ENCODE measurements around the gene DEPDC4.
"Not testable (repeated sequence)": the region's sequence is repeated elsewhere in the genome, so short reads cannot be mapped to it uniquely, and the experiment has no call there.

DEPDC4 gene

DNA sequence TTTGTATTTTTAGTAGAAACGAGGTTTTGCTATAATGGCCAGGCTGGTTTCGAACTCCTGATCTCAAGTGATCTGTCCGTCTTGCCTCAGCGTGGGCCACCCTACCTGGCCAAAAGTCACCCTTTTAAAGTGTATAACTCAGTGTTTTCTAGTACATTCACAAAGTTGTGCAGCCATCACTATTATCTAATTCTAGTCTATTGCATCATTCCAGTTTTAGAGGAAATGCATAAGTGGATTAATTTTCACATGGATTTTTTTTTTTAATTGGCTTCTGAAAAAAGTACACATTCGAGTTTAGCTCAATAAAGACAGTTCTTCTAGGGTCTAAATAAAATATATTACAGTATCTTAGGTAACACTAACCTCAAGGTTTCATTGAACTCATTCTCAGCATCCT is 3.7 kb downstream of the DEPDC4 start:
- DNase-seq = no peak

DNA sequence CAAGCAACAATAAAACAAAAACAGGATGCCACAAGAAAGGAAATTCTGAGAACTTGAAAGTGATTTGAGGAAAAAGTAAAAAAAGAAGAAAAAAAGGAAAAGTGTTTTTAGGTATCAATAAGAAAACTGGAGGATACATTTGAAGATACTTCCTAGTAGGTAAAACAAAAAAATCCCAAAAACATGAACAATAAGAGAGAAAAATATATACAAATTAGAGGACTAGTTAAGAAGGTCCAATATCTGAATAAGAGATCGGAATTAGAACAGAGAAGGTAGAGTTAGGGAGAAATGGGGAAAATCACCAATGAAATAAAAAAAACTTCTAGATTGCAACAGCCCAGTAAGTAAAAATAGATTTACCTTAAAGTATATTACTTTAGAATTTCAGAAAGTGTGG is 8.8 kb downstream of the DEPDC4 start:
- DNase-seq = no peak

DNA sequence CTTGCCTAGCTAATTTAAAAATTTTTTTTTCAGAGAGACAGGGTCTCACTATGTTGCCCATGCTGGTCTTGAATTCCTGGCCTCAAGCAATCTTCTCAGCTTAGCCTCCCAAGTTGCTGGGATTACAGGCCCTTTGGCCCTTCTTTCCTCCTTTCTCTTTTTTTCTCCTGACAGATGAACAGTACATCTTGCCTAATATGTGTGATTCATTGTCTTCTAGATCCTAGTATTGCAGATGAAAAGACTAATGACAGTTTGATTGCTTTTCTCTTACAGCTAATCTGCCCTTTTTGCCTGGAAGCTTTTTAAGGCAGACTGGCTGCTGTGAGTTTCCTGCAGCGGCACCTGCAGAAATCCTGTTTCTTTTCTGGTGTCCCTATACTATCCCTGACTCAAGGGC is 12.0 kb downstream of the DEPDC4 start:
- no peak for DNase-seq

DNA sequence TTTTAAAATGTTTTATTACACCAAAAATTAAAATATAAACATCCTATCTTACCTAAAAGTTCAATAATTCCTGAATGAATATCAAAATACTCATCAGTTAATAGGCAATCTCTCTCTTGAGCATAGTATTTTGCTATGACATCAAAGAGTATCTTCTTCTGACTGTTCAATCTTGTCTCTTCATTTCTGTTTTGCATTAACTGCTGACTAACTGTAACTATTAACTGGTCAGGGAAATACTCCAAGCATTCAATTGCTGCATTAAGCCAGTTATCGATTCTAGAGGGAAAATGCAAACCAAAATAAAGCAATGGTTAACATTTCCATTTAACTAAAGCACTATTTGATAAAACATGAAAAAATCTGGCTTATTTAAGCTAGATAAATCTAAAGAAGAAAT is 13.4 kb downstream of the DEPDC4 start:
- no peak for DNase-seq

DNA sequence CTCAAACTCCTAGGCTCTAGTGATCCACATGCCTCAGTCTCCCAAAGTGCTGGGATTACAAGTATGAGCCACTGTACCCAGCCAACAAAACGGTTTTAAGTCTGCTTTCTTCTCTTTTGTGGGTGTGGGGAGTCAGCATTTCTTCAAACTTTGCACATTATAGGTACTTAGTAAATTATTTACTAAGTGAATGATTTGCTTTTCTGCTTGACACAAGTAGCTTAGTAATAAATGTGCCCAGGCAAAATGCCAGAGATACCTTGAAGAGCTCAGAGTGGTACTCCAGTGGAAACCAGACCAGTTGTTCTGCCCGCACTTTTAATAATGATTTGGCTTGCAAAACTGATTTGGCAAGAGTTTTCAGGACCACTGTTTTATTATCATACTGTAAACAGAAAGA is 15.0 kb downstream of the DEPDC4 start:
- DNase-seq = no peak

DNA sequence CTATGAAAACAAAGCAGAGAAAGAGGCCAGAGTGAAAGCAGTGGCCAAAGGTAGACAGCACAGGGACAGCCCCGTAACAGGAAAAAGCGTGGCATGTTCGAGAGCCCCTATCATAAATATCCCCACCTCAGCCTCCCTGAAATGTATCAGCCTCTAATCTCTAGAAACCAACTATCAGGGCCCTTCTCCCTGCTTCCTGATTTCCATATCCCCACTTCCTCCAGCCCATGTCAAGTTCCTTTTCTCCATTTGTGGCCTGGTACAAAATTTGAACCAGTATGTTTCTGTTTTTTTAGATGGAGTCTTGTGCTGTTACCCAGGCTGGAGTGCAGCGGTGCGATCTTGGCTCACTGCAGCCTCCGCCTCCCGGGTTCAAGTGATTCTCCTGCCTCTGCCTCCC is 16.9 kb downstream of the DEPDC4 start:
- no peak for DNase-seq

DNA sequence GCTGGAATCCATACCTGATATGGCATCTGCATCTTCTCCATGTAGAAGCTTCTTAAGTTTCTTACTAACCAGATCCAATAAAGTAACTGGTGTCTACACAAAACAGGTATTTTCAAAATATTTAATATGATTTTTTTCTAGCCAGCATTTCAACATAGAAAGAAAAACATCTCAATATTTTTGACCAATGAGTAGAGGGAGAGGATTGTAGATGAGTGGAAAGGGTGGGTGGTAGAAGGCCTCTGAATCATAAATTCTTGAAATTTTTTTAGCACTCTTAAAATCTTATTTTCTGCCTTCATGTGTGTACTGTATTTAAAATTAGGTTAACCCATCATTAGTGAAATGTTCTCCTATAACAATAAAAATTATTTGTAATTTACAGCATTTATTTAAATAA is 18.0 kb downstream of the DEPDC4 start:
- DNase-seq = no peak

DNA sequence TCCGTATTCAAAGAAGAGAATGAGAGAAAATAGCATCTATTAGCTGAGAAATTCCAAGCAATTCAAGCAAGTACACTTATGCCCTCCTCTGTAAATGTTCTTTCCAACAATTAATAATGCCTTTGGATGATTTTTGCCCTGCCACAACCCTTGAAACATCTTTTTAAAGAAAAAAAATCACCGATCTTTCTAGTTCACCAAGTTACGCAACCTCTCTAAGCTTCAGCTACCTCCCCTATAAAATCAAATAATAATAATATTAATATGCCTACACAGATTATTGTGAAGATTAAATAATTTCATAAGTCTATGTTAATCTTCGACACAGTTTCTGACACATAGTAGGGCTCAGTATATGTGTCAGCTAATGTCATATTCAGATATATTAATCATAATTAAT is 19.1 kb downstream of the DEPDC4 start:
- no peak for DNase-seq

DNA sequence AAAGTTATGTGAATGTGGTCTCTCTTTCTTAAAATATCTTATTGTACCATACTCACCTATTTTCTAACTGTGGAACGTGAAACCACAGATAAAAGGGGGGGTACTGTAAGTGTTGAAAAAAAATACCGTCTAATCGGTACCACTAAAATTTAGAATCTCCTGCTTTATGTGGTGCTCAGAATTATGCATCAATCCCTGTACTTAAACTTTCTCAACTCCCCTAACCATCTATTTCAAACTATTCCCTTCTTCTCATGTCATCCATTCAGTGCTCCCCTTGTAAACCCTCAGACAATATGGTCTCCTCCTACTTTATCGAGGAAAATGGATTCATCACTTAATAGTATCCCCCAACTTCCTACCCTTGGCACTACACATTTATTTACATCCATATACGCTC is 23.7 kb downstream of the DEPDC4 start:
- DNase-seq = no peak

DNA sequence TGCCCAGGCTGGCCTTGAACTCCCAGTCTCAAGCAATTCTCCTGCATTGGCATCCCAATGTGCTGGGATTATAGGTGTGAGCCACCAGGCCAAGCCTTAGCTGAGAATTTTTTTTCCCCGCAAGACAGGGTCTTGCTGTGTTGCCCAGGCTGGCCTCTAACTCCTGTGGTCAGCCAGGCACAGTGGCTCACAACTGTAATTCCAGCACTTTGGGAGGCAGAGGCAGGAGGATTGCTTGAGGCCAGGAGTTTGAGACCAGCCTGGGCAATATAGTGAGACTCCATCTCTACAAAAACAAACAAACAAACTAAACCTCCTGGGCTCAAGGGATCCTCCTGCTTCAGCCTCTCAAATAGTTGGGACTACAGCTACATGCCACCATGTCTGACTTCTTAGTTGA is 27.3 kb downstream of the DEPDC4 start:
- no peak for DNase-seq

DNA sequence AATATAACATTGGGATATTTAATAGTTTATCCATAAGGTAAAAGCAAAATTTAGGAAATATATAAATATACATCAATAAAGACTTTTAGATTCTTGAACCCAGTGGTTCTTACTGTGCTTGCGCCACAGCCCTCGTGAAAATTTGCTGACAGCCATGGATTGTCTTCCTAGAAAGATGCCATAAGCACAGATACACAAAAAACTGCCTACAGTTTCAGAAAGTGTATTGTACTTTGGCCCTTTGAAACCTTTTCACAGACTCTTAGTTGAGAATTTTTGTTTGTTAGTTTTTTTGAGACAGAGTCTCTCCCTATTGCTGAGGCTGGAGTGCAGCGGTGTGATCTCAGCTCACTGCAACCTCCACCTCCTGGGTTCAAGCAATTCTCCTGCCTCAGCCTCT is 28.1 kb downstream of the DEPDC4 start:
- DNase-seq = no peak

DNA sequence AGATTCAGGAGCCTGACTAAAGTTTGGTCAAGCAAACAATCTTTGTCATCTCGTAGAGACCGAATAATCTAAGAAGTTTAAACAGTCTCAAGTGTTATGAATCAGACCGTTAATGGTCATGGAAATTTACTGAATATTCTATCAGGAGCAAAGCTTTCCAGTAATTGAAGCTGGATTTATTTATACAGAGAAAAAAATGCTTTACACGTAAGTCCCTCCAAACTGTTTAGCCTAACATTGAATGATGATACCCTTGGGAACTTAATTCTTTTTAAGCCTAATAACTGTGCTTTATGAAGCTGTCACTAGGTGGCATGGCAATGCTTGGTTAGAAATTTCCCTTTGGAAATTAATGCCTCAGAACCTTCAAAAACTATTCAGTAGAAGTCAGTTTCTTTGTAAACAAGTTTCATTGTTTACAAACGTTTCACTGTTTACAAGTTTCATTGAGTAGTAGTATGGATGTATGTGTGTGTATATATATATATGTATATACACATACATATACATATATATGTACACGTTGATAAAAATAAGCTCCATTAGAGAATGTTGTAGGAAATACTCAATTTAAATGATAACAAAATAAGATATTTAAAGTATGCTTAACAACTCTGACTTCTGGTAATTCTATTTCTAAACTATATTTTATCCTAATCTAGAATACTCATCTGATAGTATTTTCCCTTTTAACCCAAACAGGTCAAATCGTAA is 32.1 kb downstream of the DEPDC4 start:
- no peak for DNase-seq

DNA sequence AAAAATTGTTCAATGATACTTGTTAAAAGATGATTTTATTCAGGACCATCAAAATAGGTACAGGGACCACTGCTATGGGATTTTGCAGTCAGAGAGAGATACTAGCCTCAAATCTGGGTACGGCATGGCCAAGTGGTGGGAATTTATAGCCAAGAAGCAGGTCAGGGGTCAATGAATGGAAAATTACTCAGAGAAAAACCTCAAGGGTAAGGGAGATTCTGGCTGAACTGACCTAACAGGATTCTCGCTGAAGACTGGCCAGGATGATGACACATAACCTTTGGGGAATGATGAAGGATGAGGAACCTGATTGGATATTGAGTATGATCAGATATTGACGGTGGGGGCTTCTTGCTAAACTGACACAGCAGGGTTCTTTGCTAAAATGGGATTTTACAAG is 32.7 kb downstream of the DEPDC4 start:
- DNase-seq = peak; percentile 22

DNA sequence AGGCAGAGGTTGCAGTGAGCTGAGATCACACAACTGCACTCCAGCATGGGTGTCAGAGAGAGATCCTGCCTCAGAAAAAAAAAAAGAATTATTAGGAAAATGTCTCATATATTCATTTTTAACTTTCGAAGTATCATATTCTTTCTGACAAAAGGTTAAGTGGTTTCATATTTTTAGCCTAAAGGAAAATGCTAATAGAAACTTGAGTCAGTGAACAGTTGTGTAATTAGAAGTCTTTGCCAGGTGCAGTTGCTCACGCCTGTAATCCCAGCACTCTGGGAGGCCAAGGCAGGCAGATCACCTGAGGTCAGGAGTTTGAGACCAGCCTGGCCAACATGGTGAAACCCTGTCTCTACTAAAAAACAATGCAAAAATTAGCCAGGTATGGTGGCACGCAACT is 35.0 kb downstream of the DEPDC4 start:
- not testable (repeated sequence) for DNase-seq

DNA sequence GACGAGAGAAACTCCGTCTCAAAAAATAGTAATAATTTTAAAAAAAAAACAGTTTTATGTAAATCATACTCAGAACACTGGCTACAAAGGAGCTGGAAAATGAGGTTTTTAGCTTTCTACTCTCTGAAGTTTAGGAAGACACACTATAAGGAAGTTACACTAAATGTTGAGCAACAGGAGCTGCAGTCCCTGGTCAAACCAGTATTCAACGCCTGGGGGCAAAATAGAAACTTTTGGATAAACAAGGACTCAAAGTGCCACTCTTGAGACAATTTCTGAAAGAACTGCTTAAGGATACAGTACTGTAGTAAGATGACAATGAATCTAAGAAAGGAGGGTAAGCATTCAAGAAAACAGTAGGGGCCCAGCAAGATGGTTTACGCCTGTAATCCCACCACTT is 37.0 kb downstream of the DEPDC4 start:
- DNase-seq = no peak

DNA sequence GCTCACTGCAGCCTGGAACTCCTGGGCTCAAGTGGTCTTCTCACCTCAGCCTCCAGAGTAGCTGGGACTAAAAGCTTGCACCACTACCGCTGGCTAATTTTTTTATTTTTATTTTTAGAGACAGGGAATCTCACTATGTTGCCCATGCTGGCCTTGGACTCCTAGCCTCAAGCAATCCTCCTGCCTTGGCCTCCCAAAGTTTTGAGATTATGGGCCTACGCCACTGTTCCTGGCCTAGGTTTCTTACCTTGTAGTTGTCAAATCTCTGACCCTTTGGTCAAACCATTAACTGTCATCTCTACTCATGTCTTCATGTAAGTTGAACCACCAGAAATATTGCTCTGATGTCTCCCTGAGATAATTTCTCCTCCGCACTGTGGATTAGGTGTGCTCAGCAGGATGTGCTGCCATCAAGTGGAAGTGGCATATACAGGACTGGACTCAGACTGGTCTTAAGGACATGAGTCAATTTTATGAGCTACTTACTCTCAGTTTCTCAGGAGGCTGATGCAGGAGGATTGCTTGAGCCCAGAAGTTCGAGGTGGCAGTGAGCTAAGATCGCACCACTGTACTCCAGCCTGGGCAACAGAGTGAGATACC is 37.7 kb downstream of the DEPDC4 start:
- DNase-seq = no peak

DNA sequence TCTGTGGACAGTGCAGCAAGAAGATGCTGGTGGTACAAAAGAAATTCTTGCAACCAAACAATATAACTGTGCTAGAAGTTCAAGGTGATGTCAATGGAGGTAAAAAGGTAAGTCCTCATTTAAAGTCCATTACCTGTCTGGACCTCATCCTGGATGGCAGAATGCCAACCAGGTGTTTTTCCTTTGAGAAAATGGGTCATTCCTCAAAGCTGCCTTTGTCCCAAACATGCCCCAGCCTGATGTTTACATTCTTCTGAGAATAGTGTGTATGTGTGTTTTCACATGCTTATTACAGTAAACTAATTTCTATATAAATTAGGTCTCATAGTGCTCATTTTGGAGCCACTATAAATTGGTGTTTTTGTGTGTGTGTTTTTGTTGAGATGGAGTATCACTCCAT is 41.4 kb downstream of the DEPDC4 start:
- no peak for DNase-seq

DNA sequence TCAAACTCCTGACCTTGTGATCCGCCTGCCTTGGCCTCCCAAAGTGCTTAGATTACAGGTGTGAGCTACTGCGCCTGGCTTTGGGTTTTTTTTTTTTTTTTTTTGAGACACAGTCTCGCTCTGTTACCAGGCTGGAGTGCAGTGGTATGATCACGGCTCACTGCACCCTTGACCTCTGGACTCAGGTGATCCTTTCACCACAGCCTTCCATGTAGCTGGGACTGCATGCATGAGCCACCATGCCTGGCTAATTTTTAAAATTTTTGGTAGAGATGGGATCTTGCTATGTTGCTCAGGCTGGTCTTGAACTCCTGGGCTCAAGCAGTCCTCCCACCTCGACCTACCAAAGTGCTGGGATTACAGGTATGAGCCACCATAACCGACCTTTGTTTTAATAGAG is 44.7 kb downstream of the DEPDC4 start:
- not testable (repeated sequence) for DNase-seq

DNA sequence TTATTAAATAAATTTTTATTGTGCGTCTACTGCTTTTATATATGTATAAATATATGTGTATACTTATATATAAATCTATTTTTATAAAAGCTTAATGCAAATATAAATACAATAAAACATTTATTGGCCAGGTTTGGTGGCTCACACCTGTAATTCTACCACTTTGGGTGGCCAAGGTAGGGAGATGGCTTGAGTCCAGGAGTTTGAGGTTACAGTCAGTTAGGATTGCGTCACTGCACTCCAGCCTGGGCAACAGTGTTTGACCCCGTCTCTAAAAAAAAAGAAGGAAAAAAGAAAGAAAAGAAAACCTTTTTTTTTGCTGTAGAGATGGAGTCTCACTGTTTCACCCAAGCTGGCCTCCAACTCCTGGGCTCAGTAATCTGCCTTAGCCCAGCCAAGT is 45.4 kb downstream of the DEPDC4 start:
- no peak for DNase-seq

DNA sequence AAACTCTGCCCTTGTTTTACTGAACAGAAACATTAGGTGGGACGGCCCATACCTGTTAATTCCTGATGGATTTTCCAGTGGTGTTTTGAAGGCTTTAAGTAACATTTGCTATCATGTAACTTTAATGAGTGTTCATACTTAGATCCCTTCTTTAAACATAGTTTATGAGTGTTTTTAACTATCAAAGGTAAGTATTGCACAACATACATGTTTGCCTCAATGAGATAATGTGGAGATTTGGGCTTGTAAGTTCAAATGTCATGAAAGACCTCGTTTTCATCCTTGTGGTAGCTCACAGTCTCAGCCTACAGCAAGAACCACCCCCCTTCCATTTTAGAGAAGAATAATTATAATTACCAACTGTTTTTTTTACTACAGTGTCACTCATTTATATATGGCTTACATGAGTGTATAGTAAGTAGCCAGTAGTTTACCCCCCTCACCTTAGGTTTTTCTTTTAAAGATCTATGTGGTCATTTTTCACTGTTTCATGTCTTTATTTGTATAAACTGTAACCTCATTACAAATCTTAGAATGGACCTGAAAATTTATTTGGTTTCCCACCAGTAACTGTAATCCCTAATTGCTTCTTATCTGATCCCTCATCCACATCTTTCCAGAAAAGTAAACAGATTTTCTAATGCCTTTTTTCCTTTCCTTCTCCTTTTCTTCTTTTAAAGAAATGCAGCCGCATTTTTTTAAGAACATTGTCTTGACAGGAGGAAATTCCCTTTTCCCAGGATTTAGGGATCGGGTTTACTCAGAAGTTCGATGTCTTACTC is 47.4 kb downstream of the DEPDC4 start:
- DNase-seq = no peak

DNA sequence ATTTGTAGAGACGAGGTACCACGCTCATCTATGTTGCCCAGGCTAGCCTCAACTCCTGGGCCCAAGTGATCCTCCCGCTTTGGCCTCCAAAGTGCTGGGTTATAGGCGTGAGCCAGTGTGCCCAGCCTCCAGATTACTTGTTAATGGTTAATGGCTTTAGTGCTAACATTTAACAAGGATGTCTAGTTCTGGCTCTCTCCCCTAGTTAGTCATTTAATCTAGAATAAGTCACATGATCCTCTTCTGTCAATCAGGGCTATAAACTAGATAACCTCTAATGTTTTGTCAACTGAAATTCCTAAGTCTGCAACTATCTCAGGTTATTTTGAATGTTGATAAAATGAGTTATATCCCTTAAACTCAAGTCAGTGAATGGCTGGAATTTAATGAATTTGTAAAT is 50.5 kb downstream of the DEPDC4 start:
- DNase-seq = no peak

DNA sequence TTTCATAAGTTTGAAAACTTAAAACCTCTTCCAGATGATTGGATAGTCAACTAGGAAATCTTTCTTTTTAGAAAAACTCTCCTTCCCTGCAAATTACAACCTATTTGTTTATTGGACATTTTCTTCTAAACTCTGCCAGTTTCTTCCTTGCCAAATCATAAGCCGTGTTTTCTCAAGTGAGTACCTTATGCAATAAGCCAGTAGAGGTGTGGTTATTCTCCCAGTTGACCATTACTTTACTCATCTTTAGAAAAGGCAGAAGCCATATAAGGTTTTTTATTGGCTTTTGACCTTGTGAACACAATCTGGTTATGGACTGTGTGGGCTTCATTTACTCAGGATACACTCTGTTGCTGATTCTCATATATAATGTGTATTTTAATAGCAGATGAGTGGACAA is 51.7 kb downstream of the DEPDC4 start:
- no peak for DNase-seq

DNA sequence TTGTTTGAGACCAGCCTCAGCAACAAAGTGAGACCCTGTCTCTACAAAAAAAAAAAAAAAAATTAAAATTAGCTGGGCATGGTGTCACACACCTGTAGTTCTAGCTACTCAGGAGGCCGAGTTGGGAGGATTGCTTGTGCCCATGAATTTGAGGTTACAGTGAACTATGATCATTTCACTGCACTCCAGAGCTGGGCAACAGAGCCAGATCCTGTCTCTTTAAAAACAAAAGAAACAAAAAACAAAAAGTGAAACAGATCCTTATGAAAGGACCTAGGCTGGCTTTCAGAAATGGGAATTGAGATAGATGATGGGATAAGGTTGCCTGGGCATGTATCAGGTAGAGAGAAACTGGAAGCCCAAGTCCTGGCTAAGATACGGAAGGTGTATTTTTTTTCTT is 52.4 kb downstream of the DEPDC4 start:
- DNase-seq = no peak
